ENCODE measurements around the gene OTUD5.

The OTUD5 gene

DNA sequence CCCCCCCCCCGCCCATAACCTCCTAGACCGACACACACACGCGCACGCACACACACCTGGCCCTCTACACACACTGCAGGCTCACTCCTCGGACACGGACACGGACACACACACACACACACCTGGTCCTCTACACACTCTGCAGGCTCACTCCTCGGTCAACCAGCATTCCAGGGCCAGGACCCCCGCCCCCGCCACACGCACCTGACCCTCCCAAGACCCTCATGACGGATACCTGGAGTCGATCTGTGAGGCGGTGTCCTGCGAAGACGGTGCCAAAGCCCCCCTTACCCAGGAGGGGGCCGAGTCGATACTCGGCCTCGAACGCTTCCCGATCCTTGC lies 39.1 kb downstream of the OTUD5 start:
- Histone ChIP-seq H3K4me2 (ENCODE audit: low read length) (peak overlapping the region; percentile 79), H3K9ac (peak overlapping the region; percentile 50), H3K4me3 (ENCODE audit: low read depth, low read length) (peak overlapping the region; percentile 68), H3K27me3 (ENCODE audit: control insufficient read depth, insufficient read depth, low read length) (no peaks in the 10 kb centered on the region), H2AFZ (peak overlapping the region; percentile 79), H3K27ac (peak overlapping the region; percentile 84), H3K79me2 (no peaks in the 10 kb centered on the region), H3K9me3 (ENCODE audit: control insufficient read depth, low read length) (no peaks in the 10 kb centered on the region), H3K4me1 (peaks cover 6% of the 10 kb centered on the region), H3K36me3 (ENCODE audit: control insufficient read depth, insufficient read depth, low read length) (no peaks in the 10 kb centered on the region)
- TF ChIP-seq, protein P1, sequence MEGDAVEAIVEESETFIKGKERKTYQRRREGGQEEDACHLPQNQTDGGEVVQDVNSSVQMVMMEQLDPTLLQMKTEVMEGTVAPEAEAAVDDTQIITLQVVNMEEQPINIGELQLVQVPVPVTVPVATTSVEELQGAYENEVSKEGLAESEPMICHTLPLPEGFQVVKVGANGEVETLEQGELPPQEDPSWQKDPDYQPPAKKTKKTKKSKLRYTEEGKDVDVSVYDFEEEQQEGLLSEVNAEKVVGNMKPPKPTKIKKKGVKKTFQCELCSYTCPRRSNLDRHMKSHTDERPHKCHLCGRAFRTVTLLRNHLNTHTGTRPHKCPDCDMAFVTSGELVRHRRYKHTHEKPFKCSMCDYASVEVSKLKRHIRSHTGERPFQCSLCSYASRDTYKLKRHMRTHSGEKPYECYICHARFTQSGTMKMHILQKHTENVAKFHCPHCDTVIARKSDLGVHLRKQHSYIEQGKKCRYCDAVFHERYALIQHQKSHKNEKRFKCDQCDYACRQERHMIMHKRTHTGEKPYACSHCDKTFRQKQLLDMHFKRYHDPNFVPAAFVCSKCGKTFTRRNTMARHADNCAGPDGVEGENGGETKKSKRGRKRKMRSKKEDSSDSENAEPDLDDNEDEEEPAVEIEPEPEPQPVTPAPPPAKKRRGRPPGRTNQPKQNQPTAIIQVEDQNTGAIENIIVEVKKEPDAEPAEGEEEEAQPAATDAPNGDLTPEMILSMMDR (IDR thresholded peaks at IDR 0.05), result no peak

DNA sequence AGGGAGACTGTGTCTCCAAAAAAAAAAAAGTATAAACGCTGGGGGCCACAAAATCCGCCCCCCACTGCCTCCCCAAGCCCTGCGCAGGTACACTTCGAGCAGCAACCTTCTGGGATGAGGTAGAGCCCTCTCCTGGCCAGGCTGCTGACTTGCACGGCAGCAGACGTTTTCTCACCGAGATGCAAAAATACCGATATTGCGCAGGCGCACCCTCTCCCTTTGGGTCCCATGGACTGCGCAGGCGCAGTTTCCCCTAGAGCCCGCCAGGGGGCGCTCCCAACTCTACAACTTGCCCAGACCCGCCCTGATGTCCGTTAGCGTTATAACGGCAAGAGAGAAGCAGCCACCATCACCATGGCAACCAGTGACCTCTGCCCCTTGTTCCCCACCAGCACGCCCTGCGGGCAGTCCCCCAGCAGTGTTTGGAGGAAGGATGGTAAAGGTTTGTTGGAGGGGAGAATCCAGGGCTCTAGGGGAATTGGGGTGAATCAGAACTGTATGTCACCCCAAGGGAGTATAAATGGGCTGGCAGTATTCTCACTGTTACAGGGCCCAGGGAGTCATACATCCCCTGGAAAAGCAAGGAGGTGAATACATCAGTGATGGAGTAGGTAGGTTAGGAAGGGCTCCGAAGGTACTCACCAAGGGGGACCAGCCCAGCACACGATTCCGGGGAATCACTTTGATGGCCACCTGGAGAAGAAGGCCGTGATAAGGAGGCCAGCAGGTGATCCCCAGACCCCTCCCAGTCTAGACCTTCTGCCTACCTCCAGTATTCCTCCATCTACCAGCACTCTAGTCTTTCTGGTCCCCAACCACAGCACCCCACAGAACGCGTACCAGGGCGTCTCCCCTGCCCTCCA lies 40.0 kb downstream of the OTUD5 start:
- TF ChIP-seq, protein P1 (IDR thresholded peaks at IDR 0.05), result peak; percentile 96
- H3K27ac ChIP-seq, result peak overlapping the region; percentile 53
- H3K9ac ChIP-seq, result no peak overlapping the region
- H3K9me3 ChIP-seq (ENCODE audit: control insufficient read depth, low read length), result no peaks in the 10 kb centered on the region
- no peaks in the 10 kb centered on the region for H3K27me3 ChIP-seq (ENCODE audit: control insufficient read depth, insufficient read depth, low read length)
- H2AFZ ChIP-seq, result no peak overlapping the region
- no peaks in the 10 kb centered on the region for H3K79me2 ChIP-seq
- H3K4me1 ChIP-seq, result peaks cover 6% of the 10 kb centered on the region
- no peaks in the 10 kb centered on the region for H3K36me3 ChIP-seq (ENCODE audit: control insufficient read depth, insufficient read depth, low read length)
- H3K4me2 ChIP-seq (ENCODE audit: low read length), result peak overlapping the region; percentile 8
- no peak overlapping the region for H3K4me3 ChIP-seq (ENCODE audit: low read depth, low read length)

DNA sequence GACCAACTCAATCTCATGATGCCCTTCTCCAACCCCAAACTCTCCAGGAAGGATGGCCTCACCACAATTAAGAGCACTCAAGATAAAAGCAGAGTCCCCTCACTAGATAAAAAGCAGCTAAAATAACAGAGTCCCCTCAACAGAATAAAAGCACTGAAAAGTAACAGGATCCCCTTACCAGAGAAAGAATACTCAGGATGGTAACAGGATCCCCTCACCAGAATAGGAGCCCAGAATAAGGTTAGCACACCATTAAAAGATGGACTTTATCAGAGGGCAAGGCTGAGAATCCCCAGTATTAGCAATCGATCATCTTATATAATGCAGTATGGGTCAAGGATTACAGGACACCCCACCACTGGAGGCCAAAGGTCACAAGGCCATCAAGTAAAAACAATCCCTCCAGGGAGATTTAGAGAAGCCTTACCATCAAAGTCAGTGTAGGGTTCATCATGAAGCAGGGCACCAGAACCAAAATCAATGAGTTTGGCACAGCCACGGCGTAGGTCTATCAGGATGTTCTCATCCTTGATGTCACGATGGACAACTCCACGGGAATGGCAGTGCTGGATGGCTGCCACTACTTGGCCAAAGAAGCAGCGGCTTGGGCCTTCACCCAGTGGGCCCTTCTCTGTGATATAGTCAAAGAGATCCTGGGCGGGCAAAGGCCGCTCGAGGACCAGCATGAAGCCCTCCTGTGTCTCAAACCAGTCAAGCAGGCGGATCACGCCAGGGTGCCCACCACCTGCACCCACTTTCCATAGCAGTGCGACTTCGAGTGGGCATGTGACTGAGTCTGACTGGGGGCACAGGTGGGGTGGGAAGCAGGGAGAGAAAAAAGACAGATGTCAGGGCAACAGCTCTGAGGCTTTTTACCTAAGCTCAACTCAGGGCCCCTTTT lies 42.6 kb downstream of the OTUD5 start:
- Histone ChIP-seq H3K9me3 (ENCODE audit: control insufficient read depth, low read length) (no peaks in the 10 kb centered on the region), H3K4me2 (ENCODE audit: low read length) (no peak overlapping the region), H3K36me3 (ENCODE audit: control insufficient read depth, insufficient read depth, low read length) (no peaks in the 10 kb centered on the region), H3K4me1 (peaks cover 8% of the 10 kb centered on the region), H3K4me3 (ENCODE audit: low read depth, low read length) (no peak overlapping the region), H3K27me3 (ENCODE audit: control insufficient read depth, insufficient read depth, low read length) (no peaks in the 10 kb centered on the region), H3K79me2 (peaks cover 7% of the 10 kb centered on the region), H3K27ac (no peak overlapping the region), H2AFZ (no peak overlapping the region), H3K9ac (no peak overlapping the region)
- TF ChIP-seq, protein P1 (IDR thresholded peaks at IDR 0.05), result no peak

DNA sequence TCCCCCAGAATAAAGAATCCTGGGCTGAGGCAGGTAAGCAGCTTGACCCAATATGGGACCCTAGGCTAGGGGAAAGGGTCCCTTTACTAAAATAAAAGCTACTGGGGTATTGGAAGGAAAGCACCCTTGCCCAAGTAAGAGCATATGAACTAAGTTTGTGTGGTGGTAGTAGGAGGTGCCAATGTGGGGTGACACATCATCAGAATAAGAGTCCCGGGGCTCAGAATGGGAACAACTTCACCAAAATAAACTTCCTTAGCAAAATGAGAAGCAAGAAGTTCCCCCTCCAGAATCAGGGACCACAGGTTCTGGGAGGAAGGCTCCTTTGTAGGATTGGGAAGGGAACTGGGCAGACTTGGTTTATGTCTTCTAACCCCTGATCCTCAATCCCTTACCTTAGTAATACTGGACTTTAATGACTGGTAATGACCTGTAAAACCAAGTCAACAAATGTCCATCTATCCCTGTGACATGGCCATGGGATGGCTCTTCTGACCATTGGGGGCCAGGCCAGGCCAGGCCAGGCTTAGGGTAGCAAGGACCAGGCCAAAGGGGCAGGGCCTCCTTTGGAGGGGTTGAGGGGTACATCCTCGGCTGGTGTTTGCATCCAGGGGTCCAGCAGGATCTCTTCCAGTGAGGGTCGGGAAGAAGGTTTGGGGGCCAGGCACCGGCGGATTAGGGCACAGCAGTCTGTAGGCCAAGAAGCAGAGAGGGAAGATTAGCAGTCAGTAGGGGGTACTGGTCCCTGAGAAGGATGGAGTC lies 43.6 kb downstream of the OTUD5 start:
- Histone ChIP-seq H3K36me3 (ENCODE audit: control insufficient read depth, insufficient read depth, low read length) (no peaks in the 10 kb centered on the region), H3K9ac (no peak overlapping the region), H2AFZ (no peak overlapping the region), H3K4me3 (ENCODE audit: low read depth, low read length) (no peak overlapping the region), H3K27me3 (ENCODE audit: control insufficient read depth, insufficient read depth, low read length) (no peaks in the 10 kb centered on the region), H3K4me1 (peaks cover 7% of the 10 kb centered on the region), H3K4me2 (ENCODE audit: low read length) (no peak overlapping the region), H3K27ac (no peak overlapping the region), H3K79me2 (peaks cover 10% of the 10 kb centered on the region), H3K9me3 (ENCODE audit: control insufficient read depth, low read length) (no peaks in the 10 kb centered on the region)
- TF ChIP-seq, protein P1 (IDR thresholded peaks at IDR 0.05), result no peak
